ENCODE data around the gene KCNJ12.

- no peak for TF ChIP-seq POLR2A (IDR thresholded peaks at IDR 0.05)
- no peak for TF ChIP-seq CTCF (IDR thresholded peaks at IDR 0.05 in 4 of 5, conservative IDR thresholded peaks at IDR 0.05 in 1 of 5)
Measured at GRCh38 chr17:21390294-21390693, 14.1 kb downstream of the KCNJ12 start.

Data from gastrocnemius medialis (tissue), 4 donors.